BJ (cell line): ENCODE data around the gene IL13. TPM values are rescaled to one million over a fixed set of nuclear protein-coding genes. Genes with fewer than 3 reads are reported as not detected.
A peak's percentile ranks its signal among the peaks of the same experiment; 100 is the strongest.

ENCODE experiments used
- CTCF ChIA-PET: fragments of 350-600 bp; formaldehyde crosslinking; extraction: SDS; loops from one replicate; lab custom pipeline; 2021; ENCODE audit warnings: antibody characterized with exemption, inconsistent platforms; lab: Yijun Ruan, JAX
- POLR2A ChIA-PET: fragments of 300-600 bp; sonication (Branson Sonifier 250); formaldehyde crosslinking; extraction: SDS; loops from one replicate; lab custom pipeline; 2021; ENCODE audit warnings: antibody characterized with exemption; lab: Charles Lee
- DNase-seq: peaks from one replicate; pipeline ENCODE4 v3.0.0-alpha.2; 2011; ENCODE audit warnings: low read depth
- H3K27me3 ChIP-seq: 2 replicates; pipeline ENCODE4 v1.6.0; 2011; ENCODE audit warnings: low read length; ENCODE audit not compliant: control insufficient read depth, insufficient read depth
- H3K36me3 ChIP-seq: 2 replicates; pipeline ENCODE4 v1.5.1; 2011; ENCODE audit warnings: low read length; ENCODE audit not compliant: control insufficient read depth, insufficient read depth
- H3K4me3 ChIP-seq: 2 replicates; pipeline ENCODE4 v1.5.1; 2011; ENCODE audit warnings: low read depth, mild to moderate bottlenecking, control low read depth, low read length
- CTCF ChIP-seq: IDR thresholded peaks from 2 replicates; pipeline ENCODE4 v1.5.1; 2011; ENCODE audit warnings: low read depth, mild to moderate bottlenecking, control low read depth, inconsistent platforms, low read length, moderate library complexity; ENCODE audit not compliant: insufficient read depth
- polyA plus RNA-seq: library from polyadenylated mRNA; depleted of rRNA; stranded (reverse); fragments of >200 nt; gene quantifications from 2 replicates; pipeline ENCODE4 v1.2.3, GENCODE V29; 2011

The IL13 gene
- polyA plus RNA-seq, 1 experiment, result not detected

- no peak overlapping the region for H3K4me3 ChIP-seq
- POLR2A ChIA-PET, result no interaction called here
- CTCF ChIA-PET, result interaction anchor here (1.2 to 1.5 kb wide), 3 partner anchors 15 to 144 kb away, joined by 3 to 4 read pairs (median 4); no protein-coding TSS in a partner anchor
- H3K36me3 ChIP-seq, result no peaks in the 10 kb centered on the region
- H3K27me3 ChIP-seq, result no peaks in the 10 kb centered on the region
- DNase-seq, result no peak
- no peak for TF ChIP-seq CTCF
Measured at GRCh38 chr5:132675936-132676689, 18.1 kb downstream of the IL13 start.

GRCh38 chr5:132677191-132677590, 19.2 kb downstream of the IL13 start:
- TF ChIP-seq CTCF, result peak; percentile 59
- ChIA-PET POLR2A (no interaction called here), CTCF (interaction anchor here (0.8 to 1.8 kb wide), 4 partner anchors 16 to 171 kb away, joined by 3 to 5 read pairs (median 4); no protein-coding TSS in a partner anchor)
- Histone ChIP-seq H3K27me3 (no peaks in the 10 kb centered on the region), H3K36me3 (no peaks in the 10 kb centered on the region), H3K4me3 (no peak overlapping the region)
- peak; percentile 76 for DNase-seq

GRCh38 chr5:132677682-132678400, 19.9 kb downstream of the IL13 start:
- POLR2A ChIA-PET, result no interaction called here

GRCh38 chr5:132678735-132679134, 20.8 kb downstream of the IL13 start:
- no peaks in the 10 kb centered on the region for H3K27me3 ChIP-seq
- H3K36me3 ChIP-seq, result no peaks in the 10 kb centered on the region
- TF ChIP-seq CTCF, result no peak
- DNase-seq, result no peak
- POLR2A ChIA-PET, result no interaction called here
- H3K4me3 ChIP-seq, result no peak overlapping the region
- CTCF ChIA-PET, result interaction anchor here (1.1 kb wide), 1 partner anchor 178 kb away, joined by 3 read pairs; no protein-coding TSS in a partner anchor

More at GRCh38 chr5:132677682-132678400, 19.9 kb downstream of the IL13 start:
- H3K4me3 ChIP-seq, result no peak overlapping the region
- H3K36me3 ChIP-seq, result no peaks in the 10 kb centered on the region
- DNase-seq, result no peak
- TF ChIP-seq CTCF, result no peak
- CTCF ChIA-PET, result interaction anchor here (0.8 to 1.8 kb wide), 3 partner anchors 18 to 177 kb away, joined by 3 to 5 read pairs (median 3); no protein-coding TSS in a partner anchor
- no peaks in the 10 kb centered on the region for H3K27me3 ChIP-seq

- H3K4me3 ChIP-seq, result no peak overlapping the region
- ChIA-PET POLR2A (no interaction called here), CTCF (interaction anchor here (1.1 kb wide), 1 partner anchor 179 kb away, joined by 3 read pairs; no protein-coding TSS in a partner anchor)
- no peaks in the 10 kb centered on the region for H3K36me3 ChIP-seq
- TF ChIP-seq CTCF, result no peak
- H3K27me3 ChIP-seq, result no peaks in the 10 kb centered on the region
- DNase-seq, result no peak
Measured at GRCh38 chr5:132679166-132679565, 21.2 kb downstream of the IL13 start.
